SK-N-SH treated with all-trans-retinoic acid at 6 μM for 48 hours (cell line): ENCODE results near the gene OR3A2.

Experiments used
- ATAC-seq: fragments of 200-7000 bp; cut with Tn5 transposase; 3 replicates; pipeline ENCODE4 v1.9.1; 2020; ENCODE audit warnings: mild to moderate bottlenecking, moderate library complexity
- ARNTL ChIP-seq: fragments of 450-650 bp; formaldehyde crosslinking; IDR thresholded peaks from 2 replicates; pipeline ENCODE4 v1.5.0; 2020; ENCODE audit warnings: low read depth, mild to moderate bottlenecking, moderate library complexity, borderline replicate concordance
- CSDC2 ChIP-seq: fragments of 250-450 bp; sonication (Bioruptor Pico); IDR thresholded peaks from 2 replicates; pipeline ENCODE4 v1.5.0; 2020; ENCODE audit warnings: mild to moderate bottlenecking, moderate library complexity
- ESRRG ChIP-seq: fragments of 250-450 bp; sonication (Bioruptor Pico); IDR thresholded peaks from 2 replicates; pipeline ENCODE4 v1.6.1; 2021; ENCODE audit warnings: mild to moderate bottlenecking
- GLIS3 ChIP-seq: fragments of 250-450 bp; sonication (Bioruptor Pico); IDR thresholded peaks from 2 replicates; pipeline ENCODE4 v1.5.0; 2020; ENCODE audit warnings: mild to moderate bottlenecking, moderate library complexity
- ISL1 ChIP-seq: fragments of 250-450 bp; sonication (Bioruptor Pico); IDR thresholded peaks from 2 replicates; pipeline ENCODE4 v2.1.2; 2022; ENCODE audit warnings: mild to moderate bottlenecking, moderate library complexity
- PPARA ChIP-seq: fragments of 250-450 bp; sonication (Bioruptor Pico); IDR thresholded peaks from 2 replicates; pipeline ENCODE4 v1.5.0; 2020; ENCODE audit warnings: mild to moderate bottlenecking, borderline replicate concordance
- RARB ChIP-seq: fragments of 250-450 bp; sonication (Bioruptor Pico); IDR thresholded peaks from 2 replicates; pipeline ENCODE4 v1.8.0; 2021; ENCODE audit warnings: mild to moderate bottlenecking, moderate library complexity
- SNAI2 ChIP-seq: fragments of 250-450 bp; sonication (Bioruptor Pico); IDR thresholded peaks from 2 replicates; pipeline ENCODE4 v1.5.0; 2020; ENCODE audit warnings: mild to moderate bottlenecking, moderate library complexity
- TCF4 ChIP-seq: fragments of 250-450 bp; sonication (Bioruptor Pico); IDR thresholded peaks from 2 replicates; pipeline ENCODE4 v1.8.0; 2021; ENCODE audit warnings: mild to moderate bottlenecking, moderate library complexity, borderline replicate concordance
- TOX ChIP-seq: fragments of 250-450 bp; sonication (Bioruptor Pico); IDR thresholded peaks from 2 replicates; pipeline ENCODE4 v1.8.0; 2021; ENCODE audit warnings: mild to moderate bottlenecking, moderate library complexity, borderline replicate concordance
- ZC3H10 ChIP-seq: fragments of 250-450 bp; sonication (Bioruptor Pico); IDR thresholded peaks from 2 replicates; pipeline ENCODE4 v1.5.1; 2021; ENCODE audit warnings: mild to moderate bottlenecking, moderate library complexity
- ZFP3 ChIP-seq: fragments of 250-450 bp; sonication (Bioruptor Pico); IDR thresholded peaks from 2 replicates; pipeline ENCODE4 v1.5.0; 2020; ENCODE audit warnings: mild to moderate bottlenecking, moderate library complexity
- ZFP30 ChIP-seq: fragments of 450-650 bp; formaldehyde crosslinking; IDR thresholded peaks from 2 replicates; pipeline ENCODE4 v1.5.0; 2022; ENCODE audit warnings: mild to moderate bottlenecking, moderate library complexity
- ZNF565 ChIP-seq: fragments of 450-650 bp; formaldehyde crosslinking; conservative IDR thresholded peaks from 2 replicates; pipeline ENCODE4 v1.5.0; 2020; ENCODE audit warnings: low read depth, mild to moderate bottlenecking, moderate library complexity
- ZNF70 ChIP-seq: fragments of 450-650 bp; formaldehyde crosslinking; IDR thresholded peaks from 2 replicates; pipeline ENCODE4 v1.5.0; 2020; ENCODE audit warnings: mild to moderate bottlenecking, moderate library complexity
- ZNF8 ChIP-seq: fragments of 450-650 bp; formaldehyde crosslinking; IDR thresholded peaks from 2 replicates; pipeline ENCODE4 v1.5.0; 2020; ENCODE audit warnings: mild to moderate bottlenecking, moderate library complexity
- TF ChIP-seq, protein P1 (sequence below): fragments of 250-450 bp; sonication (Bioruptor Pico); IDR thresholded peaks from 2 replicates; pipeline ENCODE4 v1.5.1; 2020; ENCODE audit warnings: low read depth, mild to moderate bottlenecking, moderate library complexity
- TF ChIP-seq, protein P2 (sequence below): fragments of 250-450 bp; sonication (Bioruptor Pico); IDR thresholded peaks from 2 replicates; pipeline ENCODE4 v1.8.0; 2021; ENCODE audit warnings: low read depth, mild to moderate bottlenecking, moderate library complexity, borderline replicate concordance
- TF ChIP-seq, protein P3 (sequence below): fragments of 250-450 bp; sonication (Bioruptor Pico); IDR thresholded peaks from 2 replicates; pipeline ENCODE4 v1.5.0; 2020; ENCODE audit warnings: mild to moderate bottlenecking, moderate library complexity

OR3A2 gene

DNA sequence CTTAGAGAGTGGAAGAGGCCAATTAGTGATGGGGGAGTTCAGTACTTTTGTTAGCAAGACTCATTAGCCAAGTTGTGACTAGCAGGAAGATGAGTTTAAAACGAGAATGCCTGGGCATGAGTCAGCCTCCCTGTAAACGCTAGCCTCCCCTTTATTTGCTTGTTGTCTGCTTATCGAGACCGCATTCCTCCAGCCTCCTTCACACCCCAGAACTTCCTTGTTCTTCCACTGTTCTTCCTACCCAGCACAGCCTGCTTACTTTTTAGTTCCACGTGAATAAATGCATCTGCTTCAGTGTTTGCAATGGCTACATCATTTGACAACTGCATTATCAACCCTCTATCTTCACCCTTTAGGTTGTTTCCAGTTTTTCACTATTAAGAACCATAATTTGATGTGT lies 67.8 kb downstream of the OR3A2 start:
- no peak for ATAC-seq
- TF ChIP-seq GLIS3 (CRISPR knock-in tag) (no peak), PPARA (no peak), ZFP3 (CRISPR knock-in tag) (no peak), ZC3H10 (CRISPR knock-in tag) (no peak), ZNF70 (CRISPR knock-in tag) (no peak), ISL1 (CRISPR knock-in tag) (no peak), SNAI2 (no peak), ZNF8 (CRISPR knock-in tag) (no peak)
- TF ChIP-seq, protein P1, sequence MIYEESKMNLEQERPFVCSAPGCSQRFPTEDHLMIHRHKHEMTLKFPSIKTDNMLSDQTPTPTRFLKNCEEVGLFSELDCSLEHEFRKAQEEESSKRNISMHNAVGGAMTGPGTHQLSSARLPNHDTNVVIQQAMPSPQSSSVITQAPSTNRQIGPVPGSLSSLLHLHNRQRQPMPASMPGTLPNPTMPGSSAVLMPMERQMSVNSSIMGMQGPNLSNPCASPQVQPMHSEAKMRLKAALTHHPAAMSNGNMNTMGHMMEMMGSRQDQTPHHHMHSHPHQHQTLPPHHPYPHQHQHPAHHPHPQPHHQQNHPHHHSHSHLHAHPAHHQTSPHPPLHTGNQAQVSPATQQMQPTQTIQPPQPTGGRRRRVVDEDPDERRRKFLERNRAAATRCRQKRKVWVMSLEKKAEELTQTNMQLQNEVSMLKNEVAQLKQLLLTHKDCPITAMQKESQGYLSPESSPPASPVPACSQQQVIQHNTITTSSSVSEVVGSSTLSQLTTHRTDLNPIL, result no peak
- TF ChIP-seq, protein P2, sequence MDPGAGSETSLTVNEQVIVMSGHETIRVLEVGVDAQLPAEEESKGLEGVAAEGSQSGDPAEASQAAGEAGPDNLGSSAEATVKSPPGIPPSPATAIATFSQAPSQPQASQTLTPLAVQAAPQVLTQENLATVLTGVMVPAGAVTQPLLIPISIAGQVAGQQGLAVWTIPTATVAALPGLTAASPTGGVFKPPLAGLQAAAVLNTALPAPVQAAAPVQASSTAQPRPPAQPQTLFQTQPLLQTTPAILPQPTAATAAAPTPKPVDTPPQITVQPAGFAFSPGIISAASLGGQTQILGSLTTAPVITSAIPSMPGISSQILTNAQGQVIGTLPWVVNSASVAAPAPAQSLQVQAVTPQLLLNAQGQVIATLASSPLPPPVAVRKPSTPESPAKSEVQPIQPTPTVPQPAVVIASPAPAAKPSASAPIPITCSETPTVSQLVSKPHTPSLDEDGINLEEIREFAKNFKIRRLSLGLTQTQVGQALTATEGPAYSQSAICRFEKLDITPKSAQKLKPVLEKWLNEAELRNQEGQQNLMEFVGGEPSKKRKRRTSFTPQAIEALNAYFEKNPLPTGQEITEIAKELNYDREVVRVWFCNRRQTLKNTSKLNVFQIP (CRISPR knock-in tag), result no peak

DNA sequence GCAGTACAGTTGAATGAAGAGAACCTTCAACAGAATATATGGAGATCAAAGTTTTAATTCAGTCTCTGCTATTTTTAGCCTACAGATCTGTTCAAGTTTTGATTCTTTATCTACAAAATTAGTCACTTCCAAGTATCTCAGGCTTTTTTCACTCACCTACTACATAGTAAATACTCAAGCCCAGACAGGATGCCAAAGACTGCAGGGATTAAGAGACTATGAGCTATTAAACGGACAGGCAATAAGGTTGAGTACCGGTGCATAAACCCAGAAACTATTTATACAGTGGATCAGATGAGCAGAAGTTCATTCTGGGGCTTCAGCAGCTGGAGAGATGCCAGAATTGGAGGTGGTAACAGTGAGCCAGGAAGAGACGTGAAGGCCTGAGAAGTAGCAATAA lies 69.3 kb downstream of the OR3A2 start:
- ATAC-seq, result no peak
- TF ChIP-seq, protein P2 (CRISPR knock-in tag), result no peak
- TF ChIP-seq ZFP30 (CRISPR knock-in tag) (no peak), TCF4 (CRISPR knock-in tag) (no peak), ARNTL (CRISPR knock-in tag) (no peak), GLIS3 (CRISPR knock-in tag) (no peak)
- TF ChIP-seq, protein P1, result no peak

DNA sequence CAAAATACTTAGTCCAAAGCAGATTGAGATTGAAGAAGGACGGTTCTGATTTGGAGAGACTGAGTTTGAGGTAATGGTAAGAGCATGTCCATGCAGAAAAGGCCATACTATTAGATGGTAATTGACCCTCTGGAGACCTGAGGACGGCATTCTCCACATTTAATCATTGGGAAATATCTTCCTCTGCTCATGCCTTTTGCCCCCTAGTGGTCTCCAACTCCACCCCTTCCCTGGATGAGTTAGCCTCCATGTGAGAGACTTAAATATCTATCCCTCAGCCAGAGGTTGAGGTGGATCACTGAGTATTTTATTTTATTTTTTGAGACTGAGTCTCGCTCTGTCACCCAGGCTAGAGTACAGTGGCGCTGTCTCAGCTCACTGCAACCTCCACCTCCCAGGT lies 77.5 kb downstream of the OR3A2 start:
- TF ChIP-seq ZFP30 (CRISPR knock-in tag) (no peak), CSDC2 (CRISPR knock-in tag) (no peak), PPARA (no peak), ZFP3 (CRISPR knock-in tag) (no peak), ARNTL (CRISPR knock-in tag) (no peak)
- no peak for ATAC-seq

DNA sequence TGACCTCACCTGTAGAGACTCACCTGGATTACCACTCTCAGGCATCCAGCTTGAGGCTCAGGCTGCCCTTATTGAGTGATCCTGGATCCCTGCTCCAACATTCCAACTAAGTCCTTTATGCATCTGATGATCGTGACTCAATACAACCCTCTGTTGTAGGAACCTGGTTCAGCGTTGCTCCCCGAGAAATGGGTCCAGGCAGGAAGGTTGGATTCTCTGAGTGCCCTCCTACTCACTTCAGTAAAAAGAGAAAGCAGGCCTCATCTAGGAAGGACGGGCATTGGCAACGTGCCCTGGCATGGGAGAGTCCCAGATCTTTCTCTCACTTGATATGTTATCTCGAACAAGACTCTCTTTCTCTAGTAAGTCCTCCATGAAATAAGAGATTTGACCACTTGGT lies 87.8 kb downstream of the OR3A2 start, which contains the start of gene OR3A1:
Gene OR3A1, minus strand, starts transcription at position 101 of the 400 bp plus-strand sequence. CDS start 5,778 bp downstream, outside the sequence.
- no peak for ATAC-seq

More for the DNA sequence above, 87.8 kb downstream of the OR3A2 start, which contains the start of gene OR3A1:
- TF ChIP-seq ESRRG (CRISPR knock-in tag) (no peak), ARNTL (CRISPR knock-in tag) (no peak), RARB (no peak), ZFP3 (CRISPR knock-in tag) (no peak), ZC3H10 (CRISPR knock-in tag) (no peak), TOX (CRISPR knock-in tag) (no peak), ZNF8 (CRISPR knock-in tag) (no peak), ZNF70 (CRISPR knock-in tag) (no peak), ZNF565 (no peak), GLIS3 (CRISPR knock-in tag) (no peak), TCF4 (CRISPR knock-in tag) (no peak)
- TF ChIP-seq, protein P2 (CRISPR knock-in tag), result no peak
- TF ChIP-seq, protein P3, sequence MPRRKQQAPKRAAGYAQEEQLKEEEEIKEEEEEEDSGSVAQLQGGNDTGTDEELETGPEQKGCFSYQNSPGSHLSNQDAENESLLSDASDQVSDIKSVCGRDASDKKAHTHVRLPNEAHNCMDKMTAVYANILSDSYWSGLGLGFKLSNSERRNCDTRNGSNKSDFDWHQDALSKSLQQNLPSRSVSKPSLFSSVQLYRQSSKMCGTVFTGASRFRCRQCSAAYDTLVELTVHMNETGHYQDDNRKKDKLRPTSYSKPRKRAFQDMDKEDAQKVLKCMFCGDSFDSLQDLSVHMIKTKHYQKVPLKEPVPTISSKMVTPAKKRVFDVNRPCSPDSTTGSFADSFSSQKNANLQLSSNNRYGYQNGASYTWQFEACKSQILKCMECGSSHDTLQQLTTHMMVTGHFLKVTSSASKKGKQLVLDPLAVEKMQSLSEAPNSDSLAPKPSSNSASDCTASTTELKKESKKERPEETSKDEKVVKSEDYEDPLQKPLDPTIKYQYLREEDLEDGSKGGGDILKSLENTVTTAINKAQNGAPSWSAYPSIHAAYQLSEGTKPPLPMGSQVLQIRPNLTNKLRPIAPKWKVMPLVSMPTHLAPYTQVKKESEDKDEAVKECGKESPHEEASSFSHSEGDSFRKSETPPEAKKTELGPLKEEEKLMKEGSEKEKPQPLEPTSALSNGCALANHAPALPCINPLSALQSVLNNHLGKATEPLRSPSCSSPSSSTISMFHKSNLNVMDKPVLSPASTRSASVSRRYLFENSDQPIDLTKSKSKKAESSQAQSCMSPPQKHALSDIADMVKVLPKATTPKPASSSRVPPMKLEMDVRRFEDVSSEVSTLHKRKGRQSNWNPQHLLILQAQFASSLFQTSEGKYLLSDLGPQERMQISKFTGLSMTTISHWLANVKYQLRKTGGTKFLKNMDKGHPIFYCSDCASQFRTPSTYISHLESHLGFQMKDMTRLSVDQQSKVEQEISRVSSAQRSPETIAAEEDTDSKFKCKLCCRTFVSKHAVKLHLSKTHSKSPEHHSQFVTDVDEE, result no peak
